K562 (cell line): ENCODE measurements around the gene RABGAP1L. TPM values are rescaled to one million over a fixed set of nuclear protein-coding genes. Genes with fewer than 3 reads are reported as not detected.
A peak's percentile ranks its signal among the peaks of the same experiment; 100 is the strongest.

Source experiments
- BMI1 ChIP-seq: fragments of 150-350 bp; IDR thresholded peaks from 2 replicates; pipeline ENCODE4 v1.6.1; 2014; ENCODE audit warnings: low read length
- DPF2 ChIP-seq: fragments of 450-650 bp; IDR thresholded peaks from 2 replicates; pipeline ENCODE4 v1.6.1; 2016
- HDAC3 ChIP-seq: fragments of 450-650 bp; IDR thresholded peaks from 2 replicates; pipeline ENCODE4 v1.6.1; 2018; ENCODE audit warnings: borderline replicate concordance, mild to moderate bottlenecking, moderate library complexity; ENCODE audit not compliant: partially characterized antibody
- MBD1 ChIP-seq: fragments of 250-450 bp; sonication (Bioruptor Pico); IDR thresholded peaks from 2 replicates; pipeline ENCODE4 v1.8.0; 2022; ENCODE audit warnings: inconsistent platforms
- MGA ChIP-seq: fragments of 450-650 bp; IDR thresholded peaks from 2 replicates; pipeline ENCODE4 v1.6.1; 2016; ENCODE audit warnings: mild to moderate bottlenecking, moderate library complexity
- SAFB2 ChIP-seq: fragments of 200-400 bp; formaldehyde crosslinking; IDR thresholded peaks from 2 replicates; pipeline ENCODE4 v1.6.1; 2018; ENCODE audit warnings: borderline replicate concordance, low read length, low read depth, moderate library complexity; ENCODE audit not compliant: severe bottlenecking
- TRIM28 ChIP-seq: fragments of 450-650 bp; IDR thresholded peaks from 2 replicates; pipeline ENCODE4 v1.6.1; 2017
- ZBED1 ChIP-seq: IDR thresholded peaks from 2 replicates; pipeline ENCODE4 v1.6.1; 2014
- ZFP36 ChIP-seq: fragments of 150-350 bp; IDR thresholded peaks from 2 replicates; pipeline ENCODE4 v1.6.1; 2018; ENCODE audit warnings: low read length, low read depth; ENCODE audit not compliant: partially characterized antibody
- ZNF24 ChIP-seq: fragments of 450-650 bp; IDR thresholded peaks from 2 replicates; pipeline ENCODE4 v1.6.1; 2016
- ZNF395 ChIP-seq: fragments of 200-800 bp; sonication (Bioruptor generic); IDR thresholded peaks from 2 replicates; pipeline ENCODE4 v1.6.1; 2017; ENCODE audit warnings: missing genetic modification characterization, missing compliant biosample characterization
- ZNF79 ChIP-seq: fragments of 250-450 bp; sonication (Bioruptor Pico); IDR thresholded peaks from 2 replicates; pipeline ENCODE4 v1.4.0; 2020; ENCODE audit warnings: low read depth, mild to moderate bottlenecking, moderate library complexity
- polyA plus RNA-seq, 8 experiments: library from polyadenylated mRNA; depleted of rRNA in 4 of 8; stranded (reverse) in 5 of 8; unstranded in 3 of 8; fragments of >200 nt; fragmentation: Nextera tagmentation in 2 of 8; fragmentation: Illumina TruSeq in 1 of 8; extraction: Ambion mirVana in 2 of 8; extraction: Trizol in 1 of 8; gene quantifications; 2 replicates each; pipeline versions ENCODE4 v1.2.1 to v1.2.3, GENCODE V29; 2011 to 2014; ENCODE audit warnings: inconsistent platforms in 1 of 8, missing spikeins in 1 of 8
- total RNA-seq, 7 experiments: library from RNA; depleted of rRNA in 6 of 7; stranded (reverse); fragments of >200 nt in 6 of 7; fragmentation: Illumina TruSeq in 2 of 7; extraction: Trizol in 2 of 7; gene quantifications; 2 replicates each; pipeline versions ENCODE4 v1.2.1 to v1.2.3, GENCODE V29; 2011 to 2021; ENCODE audit warnings: low replicate concordance in 1 of 7

Gene RABGAP1L
- total and polyA plus RNA-seq, 9 of the 15 experiments (the other 6 are each of a cell fraction or from before 2014, with no cell fraction given), result 16.5 to 44.9 (median 26.7) TPM

GRCh38 chr1:174166530-174167264 lies 7.4 kb downstream of the RABGAP1L start (continued):
- peak; percentile 97 for TF ChIP-seq MGA
- TF ChIP-seq SAFB2, result no peak
- 0 out of 2 replicates have a peak, but pooled peaks have one; percentile 31 for TF ChIP-seq TRIM28
- TF ChIP-seq MBD1 (CRISPR knock-in tag), result no peak
- TF ChIP-seq HDAC3, result peak; percentile 66
- TF ChIP-seq ZNF79 (CRISPR knock-in tag), result no peak
- no peak for TF ChIP-seq ZNF24
- no peak for TF ChIP-seq ZFP36
- no peak for TF ChIP-seq BMI1
- peak; percentile 93 for TF ChIP-seq DPF2
- TF ChIP-seq ZNF395 (CRISPR knock-in tag), result no peak; the same call in 1 of the 2 replicates
- no peak for TF ChIP-seq ZBED1
